Dendritic cell treated with granulocyte-macrophage colony-stimulating factor and Interleukin-4, amounts not matched to agents 40 ng/mL and 50 ng/mL, for 4 days (primary cell): Measurements from ENCODE around the gene MARK1.

Experiments
- H3K27ac Mint-ChIP-seq: one replicate; pipeline ENCODE4 v1.8.0; 2022; ENCODE audit warnings: mild to moderate bottlenecking, mixed read lengths
- H3K27me3 Mint-ChIP-seq: one replicate; pipeline ENCODE4 v1.8.0; 2022; ENCODE audit warnings: mild to moderate bottlenecking, mixed read lengths
- H3K36me3 Mint-ChIP-seq: one replicate; pipeline ENCODE4 v1.8.0; 2022; ENCODE audit warnings: low read depth, mixed read lengths
- H3K4me1 Mint-ChIP-seq: one replicate; pipeline ENCODE4 v1.8.0; 2022; ENCODE audit warnings: low read depth, mixed read lengths
- H3K4me3 Mint-ChIP-seq: one replicate; pipeline ENCODE4 v1.8.0; 2022; ENCODE audit warnings: mild to moderate bottlenecking, moderate library complexity, mixed read lengths
- H3K9me3 Mint-ChIP-seq: one replicate; pipeline ENCODE4 v1.8.0; 2022; ENCODE audit warnings: mixed read lengths
- intact Hi-C: fragments of 100-400 bp; cut with micrococcal nuclease; formaldehyde crosslinking; loops from one replicate; pipeline ENCODE4 v1.15.0; 2022

MARK1 gene

GRCh38 chr1:220552672-220553260, 24.8 kb downstream of the MARK1 start:
- no peak overlapping the region for H3K4me3 Mint-ChIP-seq
- no peaks in the 10 kb centered on the region for H3K36me3 Mint-ChIP-seq
- H3K9me3 Mint-ChIP-seq = no peaks in the 10 kb centered on the region
- no peaks in the 10 kb centered on the region for H3K27me3 Mint-ChIP-seq
- intact Hi-C loops = no loop called here
- no peak overlapping the region for H3K27ac Mint-ChIP-seq
- no peaks in the 10 kb centered on the region for H3K4me1 Mint-ChIP-seq

GRCh38 chr1:220556641-220557040, 28.7 kb downstream of the MARK1 start:
- H3K4me1 Mint-ChIP-seq = no peaks in the 10 kb centered on the region
- H3K9me3 Mint-ChIP-seq = no peaks in the 10 kb centered on the region
- no peak overlapping the region for H3K27ac Mint-ChIP-seq
- no peaks in the 10 kb centered on the region for H3K36me3 Mint-ChIP-seq
- no peaks in the 10 kb centered on the region for H3K27me3 Mint-ChIP-seq
- no peak overlapping the region for H3K4me3 Mint-ChIP-seq
- intact Hi-C loops = no loop called here

GRCh38 chr1:220563564-220563963, 35.6 kb downstream of the MARK1 start:
- Mint-ChIP-seq H3K4me3 (no peak overlapping the region), H3K9me3 (no peaks in the 10 kb centered on the region), H3K4me1 (no peaks in the 10 kb centered on the region)

GRCh38 chr1:220564216-220564615, 36.3 kb downstream of the MARK1 start:
- Mint-ChIP-seq H3K36me3 (no peaks in the 10 kb centered on the region), H3K27ac (no peak overlapping the region), H3K9me3 (no peaks in the 10 kb centered on the region), H3K4me3 (no peak overlapping the region), H3K27me3 (no peaks in the 10 kb centered on the region), H3K4me1 (no peaks in the 10 kb centered on the region)
- intact Hi-C loops = no loop called here

More at GRCh38 chr1:220563564-220563963, 35.6 kb downstream of the MARK1 start:
- no peaks in the 10 kb centered on the region for H3K27me3 Mint-ChIP-seq
- H3K36me3 Mint-ChIP-seq = no peaks in the 10 kb centered on the region
- no peak overlapping the region for H3K27ac Mint-ChIP-seq
- intact Hi-C loops = no loop called here

GRCh38 chr1:220565670-220566069, 37.7 kb downstream of the MARK1 start:
- Mint-ChIP-seq H3K4me1 (no peaks in the 10 kb centered on the region), H3K36me3 (no peaks in the 10 kb centered on the region), H3K27ac (no peak overlapping the region), H3K9me3 (no peaks in the 10 kb centered on the region), H3K4me3 (no peak overlapping the region), H3K27me3 (no peaks in the 10 kb centered on the region)
- intact Hi-C loops = no loop called here

GRCh38 chr1:220566869-220567268, 38.9 kb downstream of the MARK1 start:
- Mint-ChIP-seq H3K27ac (no peak overlapping the region), H3K9me3 (no peaks in the 10 kb centered on the region), H3K36me3 (no peaks in the 10 kb centered on the region), H3K4me3 (no peak overlapping the region), H3K4me1 (no peaks in the 10 kb centered on the region), H3K27me3 (no peaks in the 10 kb centered on the region)
- intact Hi-C loops = no loop called here

- no peak overlapping the region for H3K4me3 Mint-ChIP-seq
- no peaks in the 10 kb centered on the region for H3K27me3 Mint-ChIP-seq
- intact Hi-C loops = no loop called here
- no peaks in the 10 kb centered on the region for H3K4me1 Mint-ChIP-seq
- peaks cover 10% of the 10 kb centered on the region for H3K9me3 Mint-ChIP-seq
- H3K27ac Mint-ChIP-seq = no peak overlapping the region
- no peaks in the 10 kb centered on the region for H3K36me3 Mint-ChIP-seq
Measured at GRCh38 chr1:220572416-220572815, 44.5 kb downstream of the MARK1 start.

GRCh38 chr1:220573836-220574235, 45.9 kb downstream of the MARK1 start:
- no peaks in the 10 kb centered on the region for H3K4me1 Mint-ChIP-seq
- intact Hi-C loops = no loop called here
- no peaks in the 10 kb centered on the region for H3K36me3 Mint-ChIP-seq
- H3K4me3 Mint-ChIP-seq = no peak overlapping the region
- H3K9me3 Mint-ChIP-seq = peaks cover 10% of the 10 kb centered on the region
- H3K27ac Mint-ChIP-seq = no peak overlapping the region
- no peaks in the 10 kb centered on the region for H3K27me3 Mint-ChIP-seq

GRCh38 chr1:220575718-220576497, 48.0 kb downstream of the MARK1 start:
- Mint-ChIP-seq H3K9me3 (peaks cover 10% of the 10 kb centered on the region), H3K36me3 (no peaks in the 10 kb centered on the region), H3K27ac (no peak overlapping the region), H3K4me1 (no peaks in the 10 kb centered on the region), H3K27me3 (no peaks in the 10 kb centered on the region), H3K4me3 (no peak overlapping the region)
- intact Hi-C loops = no loop called here

GRCh38 chr1:220577926-220578325, 50.0 kb downstream of the MARK1 start:
- no peaks in the 10 kb centered on the region for H3K4me1 Mint-ChIP-seq
- peaks cover 10% of the 10 kb centered on the region for H3K9me3 Mint-ChIP-seq
- no peak overlapping the region for H3K27ac Mint-ChIP-seq
- no peak overlapping the region for H3K4me3 Mint-ChIP-seq
- H3K36me3 Mint-ChIP-seq = no peaks in the 10 kb centered on the region
- intact Hi-C loops = no loop called here
- no peaks in the 10 kb centered on the region for H3K27me3 Mint-ChIP-seq

- H3K4me1 Mint-ChIP-seq = no peaks in the 10 kb centered on the region
- no peak overlapping the region for H3K27ac Mint-ChIP-seq
- no peaks in the 10 kb centered on the region for H3K36me3 Mint-ChIP-seq
- no peaks in the 10 kb centered on the region for H3K27me3 Mint-ChIP-seq
- no peak overlapping the region for H3K4me3 Mint-ChIP-seq
- intact Hi-C loops = no loop called here
- H3K9me3 Mint-ChIP-seq = peaks cover 4% of the 10 kb centered on the region
Measured at GRCh38 chr1:220579317-220579716, 51.4 kb downstream of the MARK1 start.

GRCh38 chr1:220592714-220593113, 64.8 kb downstream of the MARK1 start:
- Mint-ChIP-seq H3K4me1 (no peaks in the 10 kb centered on the region), H3K27me3 (no peaks in the 10 kb centered on the region), H3K4me3 (no peak overlapping the region), H3K36me3 (no peaks in the 10 kb centered on the region), H3K27ac (no peak overlapping the region), H3K9me3 (no peaks in the 10 kb centered on the region)
- intact Hi-C loops = no loop called here

GRCh38 chr1:220594356-220594755, 66.4 kb downstream of the MARK1 start:
- Mint-ChIP-seq H3K36me3 (no peaks in the 10 kb centered on the region), H3K27me3 (no peaks in the 10 kb centered on the region), H3K4me3 (no peak overlapping the region), H3K27ac (no peak overlapping the region), H3K9me3 (no peaks in the 10 kb centered on the region), H3K4me1 (no peaks in the 10 kb centered on the region)
- intact Hi-C loops = no loop called here

- Mint-ChIP-seq H3K4me3 (no peak overlapping the region), H3K9me3 (no peaks in the 10 kb centered on the region), H3K27ac (no peak overlapping the region), H3K4me1 (no peaks in the 10 kb centered on the region), H3K27me3 (no peaks in the 10 kb centered on the region), H3K36me3 (no peaks in the 10 kb centered on the region)
- intact Hi-C loops = no loop called here
Measured at GRCh38 chr1:220595179-220595578, 67.2 kb downstream of the MARK1 start.

GRCh38 chr1:220604926-220605325, 77.0 kb downstream of the MARK1 start:
- intact Hi-C loops = no loop called here
- H3K9me3 Mint-ChIP-seq = no peaks in the 10 kb centered on the region
- H3K36me3 Mint-ChIP-seq = no peaks in the 10 kb centered on the region
- H3K27me3 Mint-ChIP-seq = no peaks in the 10 kb centered on the region
- H3K27ac Mint-ChIP-seq = no peak overlapping the region
- H3K4me1 Mint-ChIP-seq = no peaks in the 10 kb centered on the region
- no peak overlapping the region for H3K4me3 Mint-ChIP-seq
